HG03342 (cell line): Measurements from ENCODE around the gene KYAT1.

Source experiments
- ATAC-seq: cut with Tn5 transposase; IDR thresholded peaks from one replicate; pipeline ENCODE4 v1.9.1; 2021; ENCODE audit warnings: mild to moderate bottlenecking, moderate library complexity; ENCODE audit not compliant: unreplicated experiment

KYAT1 gene

GRCh38 chr9:128786681-128787601 is 94.8 kb downstream of the KYAT1 start, which contains the start of gene TBC1D13:
Gene TBC1D13, plus strand, starts transcription at chr9:128787253. Its CDS starts 101 bp downstream, at chr9:128787354.
- ATAC-seq: peak; percentile 86

GRCh38 chr9:128785427-128785826 is 96.3 kb downstream of the KYAT1 start:
- no peak for ATAC-seq
